GM19025 (cell line): Measurements from ENCODE around the gene AJM1.
"Not testable (repeated sequence)": the region's sequence is repeated elsewhere in the genome, so short reads cannot be mapped to it uniquely, and the experiment has no call there.

Experiments
- ATAC-seq: cut with Tn5 transposase; IDR thresholded peaks from one replicate; pipeline ENCODE4 v1.9.1; 2021; ENCODE audit warnings: mild to moderate bottlenecking, low read depth, moderate library complexity; ENCODE audit not compliant: unreplicated experiment

AJM1 gene

GRCh38 chr9:136865768-136866103, 23.5 kb downstream of the AJM1 start:
- peak; percentile 11 for ATAC-seq

DNA sequence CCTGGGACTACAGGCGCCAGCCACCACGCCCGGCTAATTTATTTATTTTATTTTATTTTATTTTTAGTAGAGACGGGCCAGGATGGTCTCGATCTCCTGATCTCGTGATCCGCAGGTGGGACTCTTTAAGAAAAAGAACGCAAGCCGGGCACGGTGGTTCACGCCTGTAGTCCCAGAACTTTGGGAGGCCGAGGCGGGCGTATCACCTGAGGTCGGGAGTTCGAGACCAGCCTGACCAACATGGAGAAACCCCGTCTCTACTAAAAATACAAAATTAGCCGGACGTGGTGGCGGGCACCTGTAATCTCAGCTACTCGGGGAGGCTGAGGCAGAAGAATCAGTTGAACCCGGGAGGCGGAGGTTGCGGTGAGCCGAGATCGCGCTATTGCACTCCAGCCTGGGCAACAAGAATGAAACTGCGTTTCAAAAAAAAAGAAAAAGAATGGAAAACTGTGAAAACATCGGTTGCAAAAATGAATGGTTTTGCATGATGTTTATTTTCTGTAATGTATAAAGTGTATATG, 24.7 kb downstream of the AJM1 start:
- not testable (repeated sequence) for ATAC-seq

DNA sequence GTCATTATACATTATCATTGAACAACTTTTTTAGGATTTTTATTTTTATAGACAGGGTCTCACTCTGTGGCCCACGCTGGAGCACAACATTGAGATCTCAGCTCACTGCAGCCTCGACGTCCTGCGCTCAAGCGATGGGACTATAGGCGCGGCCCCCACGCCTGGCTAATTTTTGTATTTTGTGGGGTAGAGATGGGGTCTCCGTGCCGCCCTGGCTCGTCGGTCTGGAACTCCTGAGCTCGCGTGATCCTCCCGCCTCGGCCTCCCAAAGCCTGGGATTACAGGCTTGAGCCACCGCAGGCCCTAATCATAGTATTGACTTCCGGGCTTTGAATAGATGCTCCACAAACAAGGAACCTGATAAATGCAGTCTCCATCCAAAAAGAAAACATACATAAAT, 25.2 kb downstream of the AJM1 start:
- no peak for ATAC-seq

DNA sequence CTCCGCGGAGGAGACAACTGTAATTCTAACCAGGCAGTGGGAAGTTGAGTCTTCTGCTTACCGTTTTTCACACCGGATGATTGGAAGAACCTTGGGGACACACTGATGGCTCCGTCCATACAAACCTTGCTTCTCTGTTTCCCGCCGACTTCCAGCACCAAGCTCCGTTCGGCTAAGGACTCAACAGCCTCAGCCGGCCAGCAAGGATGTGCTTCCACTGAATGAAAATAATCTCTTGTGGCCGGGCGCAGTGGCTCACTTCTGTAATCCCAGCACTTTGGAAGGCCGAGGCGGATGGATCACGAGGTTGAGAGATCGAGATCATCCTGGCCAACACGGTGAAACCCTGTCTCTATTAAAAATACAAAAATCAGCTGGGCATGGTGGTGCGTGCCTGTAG, 25.6 kb downstream of the AJM1 start:
- no peak for ATAC-seq

GRCh38 chr9:136868644-136869043, 26.4 kb downstream of the AJM1 start:
- ATAC-seq: no peak

DNA sequence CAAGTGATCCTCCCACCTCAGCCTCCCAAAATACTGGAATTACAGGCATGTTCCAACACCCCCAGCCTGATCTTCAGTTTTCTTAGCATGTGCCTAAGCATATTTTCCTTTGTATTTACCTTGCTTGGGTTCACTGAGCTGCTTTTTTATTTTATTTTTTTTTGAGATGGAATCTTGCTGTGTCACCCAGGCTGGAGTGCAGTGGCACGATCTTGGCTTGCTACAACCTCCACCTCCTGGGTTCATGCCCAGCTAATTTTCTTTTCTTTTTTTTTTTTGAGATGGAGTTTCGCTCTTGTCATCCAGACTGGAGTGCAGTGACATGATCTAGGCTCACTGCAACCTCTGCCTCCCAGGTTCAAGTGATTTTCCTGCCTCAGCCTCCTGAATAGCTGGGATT, 27.3 kb downstream of the AJM1 start:
- ATAC-seq: not testable (repeated sequence)

DNA sequence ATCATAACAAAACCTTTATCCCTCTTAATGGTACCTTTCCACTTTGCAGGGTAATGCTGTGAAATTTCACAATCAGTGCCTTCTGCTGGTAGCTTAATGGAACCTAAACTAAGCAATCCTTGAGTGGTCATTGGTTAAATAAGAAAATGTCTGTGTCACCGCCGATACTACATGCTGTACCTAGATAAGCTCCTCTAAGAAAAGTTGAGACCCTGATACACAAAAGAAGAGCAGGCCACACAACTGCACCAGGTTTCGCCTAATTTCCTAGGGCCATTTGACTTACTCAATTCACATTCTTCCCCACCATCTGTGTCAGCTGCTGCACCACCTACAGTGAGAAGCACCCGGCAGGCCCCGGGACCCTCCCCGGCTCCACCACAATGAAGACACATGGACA, 32.9 kb downstream of the AJM1 start:
- no peak for ATAC-seq

DNA sequence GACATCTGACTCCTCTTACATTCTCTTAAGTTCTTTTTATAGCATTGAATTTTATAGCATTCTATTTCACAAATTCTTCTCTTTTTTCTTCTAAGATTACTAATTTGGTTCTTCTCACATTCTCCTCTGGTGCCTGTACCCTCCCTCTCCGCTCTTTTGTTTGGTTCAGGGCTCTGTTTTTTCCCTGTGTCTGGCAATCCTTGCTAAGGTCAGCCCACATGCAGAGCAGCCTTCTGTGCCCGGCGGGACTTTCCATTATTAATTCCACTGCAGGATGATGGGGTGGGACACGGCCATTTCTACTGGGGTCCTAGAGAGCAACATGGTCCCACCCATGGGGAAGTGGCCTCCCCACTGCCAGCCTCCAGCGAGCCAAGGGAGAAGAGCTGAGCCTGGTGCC, 34.2 kb downstream of the AJM1 start:
- ATAC-seq: no peak

GRCh38 chr9:136880651-136881050, 38.4 kb downstream of the AJM1 start:
- no peak for ATAC-seq

DNA sequence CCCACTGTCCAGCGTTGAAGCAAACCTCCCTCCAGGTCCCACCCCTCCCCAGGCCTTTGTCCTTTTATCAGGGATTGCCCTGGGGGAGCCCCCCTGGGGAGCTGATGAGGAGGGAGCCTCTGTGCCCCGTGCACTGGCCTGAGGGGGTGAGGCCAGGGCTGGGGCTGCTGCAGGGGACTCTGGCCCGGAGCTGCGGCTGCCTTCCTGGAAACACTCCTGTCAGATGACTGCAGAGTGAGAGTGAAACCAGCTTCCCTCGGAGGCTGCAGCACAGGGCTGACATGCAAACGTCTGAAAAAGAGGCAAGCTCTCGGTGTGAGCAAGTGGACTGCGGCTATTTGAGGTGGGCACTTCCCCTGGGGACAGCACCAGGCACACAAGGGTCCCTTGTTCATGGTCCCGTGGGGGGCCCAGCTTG, 39.4 kb downstream of the AJM1 start:
- ATAC-seq: peak; percentile 28

- no peak for ATAC-seq
Observed at GRCh38 chr9:136882109-136882946, 40.0 kb downstream of the AJM1 start.

- ATAC-seq: not testable (repeated sequence)
Observed at GRCh38 chr9:136882947-136883283, 40.6 kb downstream of the AJM1 start.

GRCh38 chr9:136883670-136884069, 41.4 kb downstream of the AJM1 start:
- not testable (repeated sequence) for ATAC-seq

GRCh38 chr9:136885950-136886578, 43.8 kb downstream of the AJM1 start, which contains the start of gene TRAF2:
TSS of gene TRAF2 (plus strand) at chr9:136886516. CDS start at chr9:136898741, 12,225 bp downstream.
- ATAC-seq: peak; percentile 75

DNA sequence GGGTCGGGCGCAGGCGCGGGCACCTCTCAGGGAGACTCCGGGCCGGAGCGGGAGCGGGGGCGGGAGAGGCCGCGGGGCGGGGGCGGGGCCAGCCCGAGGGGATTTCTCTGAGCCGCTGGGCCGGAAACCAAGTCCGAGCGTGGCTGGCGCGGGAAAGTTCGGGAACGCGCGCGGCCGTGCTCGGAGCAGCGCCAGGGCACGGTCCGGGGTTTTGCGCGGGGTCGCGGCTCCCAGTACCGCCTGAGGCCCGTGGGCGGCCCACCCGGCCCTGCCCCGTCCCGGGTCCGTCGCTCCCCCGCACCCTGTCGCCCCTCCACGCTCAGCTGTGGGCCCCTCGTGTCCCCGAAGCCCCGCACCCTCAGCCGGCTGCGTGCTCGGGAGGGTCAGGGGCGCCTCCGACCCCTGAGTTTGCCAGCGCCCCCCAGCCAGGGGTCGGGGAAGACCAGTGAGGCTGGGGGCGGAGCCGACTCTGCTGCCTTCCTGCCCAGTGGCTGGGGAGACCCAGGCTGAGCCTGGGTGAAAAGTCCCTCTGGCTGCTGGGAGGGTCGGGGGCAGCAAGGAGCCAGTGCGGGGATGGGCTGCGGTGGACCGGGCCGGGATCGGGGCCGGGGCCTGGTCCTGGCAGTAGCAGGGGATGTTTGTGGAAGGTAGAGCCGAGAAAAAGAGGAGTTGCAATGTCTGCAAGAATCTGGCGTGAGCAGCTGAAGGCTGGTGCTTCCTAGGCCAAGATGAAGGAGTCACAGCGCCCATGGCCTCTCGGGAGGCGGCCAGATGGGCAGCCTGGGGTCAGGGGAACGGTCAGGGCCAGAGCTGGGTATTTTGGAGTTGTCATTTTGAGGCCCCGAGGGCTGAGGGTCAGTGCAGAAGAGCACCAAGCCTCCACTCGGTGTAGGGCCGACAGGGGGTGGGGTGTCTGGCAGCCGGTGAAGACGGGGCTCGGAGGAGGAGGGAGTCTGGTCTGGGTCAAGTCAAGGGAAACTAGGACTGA, 44.6 kb downstream of the AJM1 start:
- ATAC-seq: peak; percentile 24

GRCh38 chr9:136888454-136888853, 46.2 kb downstream of the AJM1 start:
- no peak for ATAC-seq

DNA sequence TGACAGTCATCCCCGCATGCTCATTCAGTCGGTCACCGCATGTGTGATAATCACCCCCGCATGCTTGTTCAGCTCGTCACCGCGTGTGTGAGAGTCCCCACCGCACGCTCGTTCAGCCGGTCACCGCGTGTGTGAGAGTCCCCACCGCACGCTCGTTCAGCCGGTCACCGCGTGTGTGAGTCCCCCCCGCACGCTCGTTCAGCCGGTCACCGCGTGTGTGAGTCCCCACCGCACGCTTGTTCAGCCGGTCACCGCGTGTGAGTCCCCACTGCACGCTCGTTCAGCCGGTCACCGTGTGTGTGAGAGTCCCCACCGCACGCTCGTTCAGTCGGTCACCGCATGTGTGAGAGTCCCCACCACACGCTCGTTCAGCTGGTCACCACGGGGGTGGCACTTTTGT, 47.6 kb downstream of the AJM1 start:
- ATAC-seq: no peak

DNA sequence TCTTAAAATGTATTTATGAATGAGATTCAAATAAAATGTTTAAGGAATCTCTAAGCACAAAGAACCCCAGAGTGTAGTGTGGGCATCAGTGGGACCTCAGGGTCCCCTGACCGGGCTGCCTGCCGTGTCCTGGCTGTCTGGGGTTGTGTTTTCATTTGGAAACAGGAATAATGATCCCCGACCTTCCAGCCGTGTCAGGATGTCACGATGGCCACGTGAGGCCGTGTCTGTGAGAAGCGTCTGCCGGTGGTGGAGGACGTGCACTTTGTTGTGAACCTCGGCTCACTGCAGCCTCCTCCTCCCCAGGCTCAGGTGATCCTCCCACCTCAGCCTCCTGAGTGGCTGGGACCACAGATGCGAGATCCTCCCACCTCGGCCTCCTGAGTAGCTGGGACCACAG, 48.4 kb downstream of the AJM1 start:
- ATAC-seq: no peak
